NCI-H146 treated with DMSO at 0.1 percent for 48 hours (cell line): ENCODE data around the gene KHK.

Experiments used
- DNase-seq: peaks from one replicate; lab custom pipeline; 2025; ENCODE audit not compliant: unreplicated experiment; lab: John Stamatoyannopoulos, UW

KHK gene

GRCh38 chr2:27086724-27087593 lies at the start of gene KHK:
Gene KHK (plus strand): TSS chr2:27086772. CDS start chr2:27087260, 488 bp downstream.
- peak; percentile 49 for DNase-seq

GRCh38 chr2:27038012-27038411 lies 48.6 kb upstream of the KHK start:
- no peak for DNase-seq

GRCh38 chr2:27038631-27039339 lies 47.8 kb upstream of the KHK start:
- DNase-seq, result no peak

- DNase-seq, result no peak
Observed at GRCh38 chr2:27039426-27039825, 47.1 kb upstream of the KHK start.

GRCh38 chr2:27039871-27040270 lies 46.7 kb upstream of the KHK start:
- DNase-seq, result no peak

GRCh38 chr2:27040282-27040681 lies 46.3 kb upstream of the KHK start:
- DNase-seq, result no peak

GRCh38 chr2:27041752-27042151 lies 44.8 kb upstream of the KHK start:
- no peak for DNase-seq

- DNase-seq, result no peak
Observed at GRCh38 chr2:27042159-27042661, 44.4 kb upstream of the KHK start.

- DNase-seq, result no peak
Observed at GRCh38 chr2:27042985-27043634, 43.5 kb upstream of the KHK start.

- DNase-seq, result no peak
Observed at GRCh38 chr2:27049422-27050280, 36.9 kb upstream of the KHK start.

GRCh38 chr2:27050281-27050995 lies 36.1 kb upstream of the KHK start:
- DNase-seq, result peak; percentile 95

GRCh38 chr2:27050996-27051901 lies 35.3 kb upstream of the KHK start, which contains the start of gene AGBL5:
Gene AGBL5 (plus strand): TSS chr2:27051668. CDS start chr2:27052959, 1,291 bp downstream.
- DNase-seq, result peak; percentile 82

GRCh38 chr2:27051902-27052645 lies 34.5 kb upstream of the KHK start:
- DNase-seq, result no peak

GRCh38 chr2:27053321-27053720 lies 33.3 kb upstream of the KHK start:
- DNase-seq, result no peak

- no peak for DNase-seq
Observed at GRCh38 chr2:27053776-27054175, 32.8 kb upstream of the KHK start.

GRCh38 chr2:27054721-27055120 lies 31.9 kb upstream of the KHK start:
- DNase-seq, result no peak

- no peak for DNase-seq
Observed at GRCh38 chr2:27057184-27057583, 29.4 kb upstream of the KHK start.

GRCh38 chr2:27058210-27058609 lies 28.4 kb upstream of the KHK start:
- DNase-seq, result no peak
